Transverse colon (tissue), 3 donors: ENCODE data around the gene DHX40.

Source experiments
- POLR2A ChIP-seq: fragments of 450-650 bp; IDR thresholded peaks from one replicate; pipeline ENCODE4 v1.6.1; 2016; ENCODE audit warnings: antibody characterized with exemption, mild to moderate bottlenecking, moderate library complexity
- TF ChIP-seq, protein P1 (sequence below), 5 experiments: fragments of 200-600 bp in 3 of 5; fragments of 450-650 bp in 2 of 5; sonication (generic) in 3 of 5; IDR thresholded peaks; 1 replicate in 2 of 5; 2 replicates in 3 of 5; pipeline ENCODE4 v1.5.1; 2016 to 2017; ENCODE audit warnings: antibody characterized with exemption in 5 of 5, inconsistent platforms in 3 of 5, mild to moderate bottlenecking in 2 of 5, moderate library complexity in 1 of 5

DNA sequence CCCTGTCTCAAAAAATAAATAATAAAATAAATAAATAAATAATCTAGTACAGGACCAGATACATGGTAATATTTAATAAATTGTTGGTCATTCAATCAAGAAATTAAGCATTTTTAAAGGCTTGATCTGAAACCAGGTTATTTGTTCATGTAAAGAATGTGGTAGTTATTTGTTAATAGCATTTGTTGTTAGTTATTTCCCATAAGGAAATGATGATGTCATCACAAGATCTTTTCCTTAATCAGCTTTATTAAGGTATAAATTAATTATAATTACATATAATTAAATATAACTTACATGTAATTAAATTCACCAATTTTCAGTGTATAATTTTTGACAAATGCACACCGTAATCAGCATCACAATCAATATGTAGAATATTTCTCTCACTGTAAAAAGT is 19.5 kb upstream of the DHX40 start:
- TF ChIP-seq, protein P1, sequence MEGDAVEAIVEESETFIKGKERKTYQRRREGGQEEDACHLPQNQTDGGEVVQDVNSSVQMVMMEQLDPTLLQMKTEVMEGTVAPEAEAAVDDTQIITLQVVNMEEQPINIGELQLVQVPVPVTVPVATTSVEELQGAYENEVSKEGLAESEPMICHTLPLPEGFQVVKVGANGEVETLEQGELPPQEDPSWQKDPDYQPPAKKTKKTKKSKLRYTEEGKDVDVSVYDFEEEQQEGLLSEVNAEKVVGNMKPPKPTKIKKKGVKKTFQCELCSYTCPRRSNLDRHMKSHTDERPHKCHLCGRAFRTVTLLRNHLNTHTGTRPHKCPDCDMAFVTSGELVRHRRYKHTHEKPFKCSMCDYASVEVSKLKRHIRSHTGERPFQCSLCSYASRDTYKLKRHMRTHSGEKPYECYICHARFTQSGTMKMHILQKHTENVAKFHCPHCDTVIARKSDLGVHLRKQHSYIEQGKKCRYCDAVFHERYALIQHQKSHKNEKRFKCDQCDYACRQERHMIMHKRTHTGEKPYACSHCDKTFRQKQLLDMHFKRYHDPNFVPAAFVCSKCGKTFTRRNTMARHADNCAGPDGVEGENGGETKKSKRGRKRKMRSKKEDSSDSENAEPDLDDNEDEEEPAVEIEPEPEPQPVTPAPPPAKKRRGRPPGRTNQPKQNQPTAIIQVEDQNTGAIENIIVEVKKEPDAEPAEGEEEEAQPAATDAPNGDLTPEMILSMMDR (IDR thresholded peaks at IDR 0.05): no peak
- TF ChIP-seq POLR2A: no peak
